NCI-H1105 (cell line): ENCODE results near the gene RTP3.

Experiments
- DNase-seq: peaks from one replicate; lab custom pipeline; 2025; lab: John Stamatoyannopoulos, UW

Gene RTP3

GRCh38 chr3:46497556-46498265, at the start of gene RTP3:
Gene RTP3 (plus strand): TSS chr3:46497976. CDS start chr3:46498063, 87 bp downstream.
- no peak for DNase-seq

GRCh38 chr3:46448721-46449120, 49.1 kb upstream of the RTP3 start:
- no peak for DNase-seq

GRCh38 chr3:46449755-46450552, 47.8 kb upstream of the RTP3 start:
- DNase-seq, result no peak

- no peak for DNase-seq
These were observed 44.1 kb upstream of the RTP3 start for GRCh38 chr3:46453526-46454208.

GRCh38 chr3:46454209-46454595, 43.6 kb upstream of the RTP3 start:
- DNase-seq, result no peak

GRCh38 chr3:46454606-46455005, 43.2 kb upstream of the RTP3 start:
- DNase-seq, result no peak

- DNase-seq, result no peak
These were observed 42.3 kb upstream of the RTP3 start for GRCh38 chr3:46455231-46456115.

GRCh38 chr3:46456118-46456517, 41.7 kb upstream of the RTP3 start:
- DNase-seq, result no peak

- no peak for DNase-seq
These were observed 37.7 kb upstream of the RTP3 start for GRCh38 chr3:46460051-46460450.

GRCh38 chr3:46462111-46462510, 35.7 kb upstream of the RTP3 start:
- no peak for DNase-seq

GRCh38 chr3:46462511-46462910, 35.3 kb upstream of the RTP3 start:
- no peak for DNase-seq

- no peak for DNase-seq
These were observed 34.5 kb upstream of the RTP3 start for GRCh38 chr3:46463120-46463867.

GRCh38 chr3:46463868-46464241, 33.9 kb upstream of the RTP3 start:
- DNase-seq, result no peak

- no peak for DNase-seq
These were observed 33.2 kb upstream of the RTP3 start, which contains the start of gene LTF for GRCh38 chr3:46464326-46465195. Gene LTF (minus strand): TSS chr3:46464905. CDS start chr3:46464867, 38 bp downstream.

- DNase-seq, result no peak
These were observed 32.6 kb upstream of the RTP3 start for GRCh38 chr3:46465196-46465520.

- DNase-seq, result no peak
These were observed 31.5 kb upstream of the RTP3 start for GRCh38 chr3:46466273-46466672.

GRCh38 chr3:46466871-46467403, 30.8 kb upstream of the RTP3 start:
- DNase-seq, result no peak

GRCh38 chr3:46467562-46467961, 30.2 kb upstream of the RTP3 start:
- no peak for DNase-seq

- no peak for DNase-seq
These were observed 28.8 kb upstream of the RTP3 start for GRCh38 chr3:46468753-46469600.
